ENCODE measurements around the gene PRKCE. TPM values are rescaled to one million over a fixed set of nuclear protein-coding genes. Genes with fewer than 3 reads are reported as not detected.

PRKCE gene
- total RNA-seq, 2 donors from 2014 or later = 7.2 to 25.4 TPM

- Histone ChIP-seq H3K27me3 (replicated peaks; ENCODE audit: insufficient read depth) (no peaks in the 10 kb centered on the region), H3K4me1 (replicated peaks) (no peaks in the 10 kb centered on the region), H3K36me3 (no peaks in the 10 kb centered on the region), H3K4me3 (no peak overlapping the region), H3K9me3 (no peaks in the 10 kb centered on the region), H3K27ac (no peak overlapping the region)
- DNase-seq (ENCODE audit: low spot score) = no peak
- 89% methylated on average over 4 of the region's 4 CpGs for WGBS
- intact Hi-C loops (cut with DNase I) = no loop called here
- TF ChIP-seq CTCF (IDR thresholded peaks at IDR 0.05) (no peak), POLR2AphosphoS5 (IDR thresholded peaks at IDR 0.05) (no peak), POLR2A (IDR thresholded peaks at IDR 0.05) (no peak)
Measured at GRCh38 chr2:45978302-45978859, 326.9 kb downstream of the PRKCE start.

- TF ChIP-seq POLR2A (IDR thresholded peaks at IDR 0.05) = no peak
- no peak for TF ChIP-seq CTCF (IDR thresholded peaks at IDR 0.05)
- no peak for TF ChIP-seq POLR2AphosphoS5 (IDR thresholded peaks at IDR 0.05)
- no peak overlapping the region for H3K4me3 ChIP-seq
- no peaks in the 10 kb centered on the region for H3K36me3 ChIP-seq
- H3K4me1 ChIP-seq (replicated peaks) = no peaks in the 10 kb centered on the region
- 90% methylated on average over 4 of the region's 4 CpGs for WGBS
- no peak for DNase-seq (ENCODE audit: low spot score)
- H3K9me3 ChIP-seq = no peaks in the 10 kb centered on the region
- intact Hi-C loops (cut with DNase I) = no loop called here
- no peak overlapping the region for H3K27ac ChIP-seq
- no peaks in the 10 kb centered on the region for H3K27me3 ChIP-seq (replicated peaks; ENCODE audit: insufficient read depth)
Measured at GRCh38 chr2:45979065-45979464, 327.6 kb downstream of the PRKCE start.

- Histone ChIP-seq H3K4me1 (replicated peaks) (no peaks in the 10 kb centered on the region), H3K4me3 (no peak overlapping the region), H3K9me3 (no peaks in the 10 kb centered on the region), H3K27me3 (replicated peaks; ENCODE audit: insufficient read depth) (no peaks in the 10 kb centered on the region), H3K36me3 (no peaks in the 10 kb centered on the region), H3K27ac (no peak overlapping the region)
- TF ChIP-seq CTCF (IDR thresholded peaks at IDR 0.05) (no peak), POLR2AphosphoS5 (IDR thresholded peaks at IDR 0.05) (no peak), POLR2A (IDR thresholded peaks at IDR 0.05) (no peak)
- WGBS = 77% methylated on average over 11 of the region's 11 CpGs
- DNase-seq (ENCODE audit: low spot score) = no peak
- intact Hi-C loops (cut with DNase I) = no loop called here
Measured at GRCh38 chr2:45980161-45980865, 328.8 kb downstream of the PRKCE start.

GRCh38 chr2:45981384-45981930 is 330.0 kb downstream of the PRKCE start:
- WGBS = 72% methylated on average over 4 of the region's 4 CpGs
- DNase-seq (ENCODE audit: low spot score) = no peak
- no peaks in the 10 kb centered on the region for H3K4me1 ChIP-seq (replicated peaks)
- H3K27me3 ChIP-seq (replicated peaks; ENCODE audit: insufficient read depth) = no peaks in the 10 kb centered on the region
- H3K4me3 ChIP-seq = no peak overlapping the region
- intact Hi-C loops (cut with DNase I) = no loop called here
- no peaks in the 10 kb centered on the region for H3K36me3 ChIP-seq
- H3K9me3 ChIP-seq = no peaks in the 10 kb centered on the region
- TF ChIP-seq POLR2AphosphoS5 (IDR thresholded peaks at IDR 0.05) (no peak), CTCF (IDR thresholded peaks at IDR 0.05) (no peak), POLR2A (IDR thresholded peaks at IDR 0.05) (no peak)
- no peak overlapping the region for H3K27ac ChIP-seq

GRCh38 chr2:45982096-45982495 is 330.6 kb downstream of the PRKCE start:
- no peaks in the 10 kb centered on the region for H3K4me1 ChIP-seq (replicated peaks)
- H3K27me3 ChIP-seq (replicated peaks; ENCODE audit: insufficient read depth) = no peaks in the 10 kb centered on the region
- intact Hi-C loops (cut with DNase I) = no loop called here
- 95% methylated on average over 7 of the region's 7 CpGs for WGBS
- DNase-seq (ENCODE audit: low spot score) = no peak
- H3K27ac ChIP-seq = no peak overlapping the region
- no peak for TF ChIP-seq POLR2A (IDR thresholded peaks at IDR 0.05)
- TF ChIP-seq POLR2AphosphoS5 (IDR thresholded peaks at IDR 0.05) = no peak
- no peak for TF ChIP-seq CTCF (IDR thresholded peaks at IDR 0.05)
- no peaks in the 10 kb centered on the region for H3K36me3 ChIP-seq
- no peaks in the 10 kb centered on the region for H3K9me3 ChIP-seq
- no peak overlapping the region for H3K4me3 ChIP-seq
